HCT116 (cell line): ENCODE measurements around the gene TPX2.

Experiments used
- CBX3 ChIP-seq: IDR thresholded peaks from 2 replicates; pipeline ENCODE4 v1.6.1; 2012; ENCODE audit warnings: low read depth
- CTCF ChIP-seq, 3 experiments: fragments of 200-600 bp in 1 of 3; sonication (generic) in 1 of 3; IDR thresholded peaks in 2 of 3; conservative IDR thresholded peaks in 1 of 3; 2 replicates each; pipeline ENCODE4 v1.5.1; 2012 to 2017; ENCODE audit warnings: low read depth in 2 of 3, low read length in 2 of 3, antibody characterized with exemption in 1 of 3, borderline replicate concordance in 1 of 3, control low read depth in 1 of 3, mild to moderate bottlenecking in 1 of 3, mixed read lengths in 1 of 3, mixed run types in 1 of 3, moderate library complexity in 1 of 3; ENCODE audit not compliant: insufficient read depth in 1 of 3
- EZH2 ChIP-seq: fragments of 200-600 bp; sonication (generic); IDR thresholded peaks from 2 replicates; pipeline ENCODE4 v1.6.1; 2017; ENCODE audit warnings: antibody characterized with exemption, mixed run types
- POLR2A ChIP-seq: IDR thresholded peaks from 2 replicates; pipeline ENCODE4 v1.7.0; 2011; ENCODE audit warnings: borderline replicate concordance; ENCODE audit not compliant: insufficient read depth, insufficient read length; ENCODE audit errors: extremely low read depth
- POLR2AphosphoS5 ChIP-seq: IDR thresholded peaks from 2 replicates; pipeline ENCODE4 v1.6.1; 2011; ENCODE audit warnings: mild to moderate bottlenecking, low read depth, low read length, moderate library complexity
- REST ChIP-seq: IDR thresholded peaks from 2 replicates; pipeline ENCODE4 v1.6.1; 2012; ENCODE audit warnings: low read depth
- SP1 ChIP-seq: IDR thresholded peaks from 2 replicates; pipeline ENCODE4 v1.6.1; 2012; ENCODE audit warnings: low read depth
- YY1 ChIP-seq: IDR thresholded peaks from 2 replicates; pipeline ENCODE4 v1.6.1; 2011; ENCODE audit warnings: low read length, low read depth, moderate library complexity, mild to moderate bottlenecking; ENCODE audit not compliant: insufficient replicate concordance; ENCODE audit errors: extremely low read depth
- ZNF274 ChIP-seq: fragments of 200-500 bp; sonication (Bioruptor generic); IDR thresholded peaks from 2 replicates; pipeline ENCODE4 v1.6.1; 2014; ENCODE audit warnings: mild to moderate bottlenecking, low read depth, low read length, inconsistent platforms

- TF ChIP-seq POLR2A (no peak), CTCF (IDR thresholded peaks at IDR 0.05 in 2 of 3, conservative IDR thresholded peaks at IDR 0.05 in 1 of 3; ENCODE audit: borderline replicate concordance in 1 of 3, insufficient read depth in 1 of 3, low read depth in 2 of 3, low read length in 2 of 3) (no peak), EZH2 (no peak), REST (no peak), SP1 (no peak), POLR2AphosphoS5 (no peak), CBX3 (no peak), ZNF274 (no peak), YY1 (no peak)
Observed at GRCh38 chr20:31823360-31824124, 84.5 kb downstream of the TPX2 start.
